ENCODE data around the gene EPC2.
"Not testable (repeated sequence)": the region's sequence is repeated elsewhere in the genome, so short reads cannot be mapped to it uniquely, and the experiment has no call there.

Gene EPC2

GRCh38 chr2:148781544-148781943 is 137.0 kb downstream of the EPC2 start:
- H3K27ac ChIP-seq (ENCODE audit: low read depth, low read length) = no peak overlapping the region
- no peaks in the 10 kb centered on the region for H3K27me3 ChIP-seq (ENCODE audit: control insufficient read depth in 1 of 2, insufficient read depth in 2 of 2, low read length in 2 of 2)
- H3K9ac ChIP-seq (ENCODE audit: low read length) = no peak overlapping the region
- H3K4me1 ChIP-seq (ENCODE audit: insufficient read depth, low read length) = no peaks in the 10 kb centered on the region
- peaks cover 31% of the 10 kb centered on the region for H3K36me3 ChIP-seq (ENCODE audit: insufficient read depth, low read length)
- no peaks in the 10 kb centered on the region for H3K9me3 ChIP-seq (ENCODE audit: low read length)
- H3K4me3 ChIP-seq (ENCODE audit: low read depth in 1 of 2, low read length in 2 of 2) = no peak overlapping the region

GRCh38 chr2:148789059-148789458 is 144.5 kb downstream of the EPC2 start:
- Histone ChIP-seq H3K4me3 (ENCODE audit: low read depth in 1 of 2, low read length in 2 of 2) (no peak overlapping the region), H3K27me3 (ENCODE audit: control insufficient read depth in 1 of 2, insufficient read depth in 2 of 2, low read length in 2 of 2) (no peaks in the 10 kb centered on the region), H3K36me3 (ENCODE audit: insufficient read depth, low read length) (peaks cover 11% of the 10 kb centered on the region), H3K27ac (ENCODE audit: low read depth, low read length) (no peak overlapping the region), H3K9ac (ENCODE audit: low read length) (no peak overlapping the region), H3K4me1 (ENCODE audit: insufficient read depth, low read length) (no peaks in the 10 kb centered on the region), H3K9me3 (ENCODE audit: low read length) (no peaks in the 10 kb centered on the region)

GRCh38 chr2:148790172-148790571 is 145.6 kb downstream of the EPC2 start:
- H3K9me3 ChIP-seq (ENCODE audit: low read length); H3K27me3 ChIP-seq (ENCODE audit: control insufficient read depth in 1 of 2, insufficient read depth in 2 of 2, low read length in 2 of 2); H3K9ac ChIP-seq (ENCODE audit: low read length); H3K27ac ChIP-seq (ENCODE audit: low read depth, low read length); H3K36me3 ChIP-seq (ENCODE audit: insufficient read depth, low read length); H3K4me3 ChIP-seq (ENCODE audit: low read depth in 1 of 2, low read length in 2 of 2); H3K4me1 ChIP-seq (ENCODE audit: insufficient read depth, low read length): not testable (repeated sequence)

- Histone ChIP-seq H3K36me3 (ENCODE audit: insufficient read depth, low read length) (no peaks in the 10 kb centered on the region), H3K27ac (ENCODE audit: low read depth, low read length) (no peak overlapping the region), H3K27me3 (ENCODE audit: control insufficient read depth in 1 of 2, insufficient read depth in 2 of 2, low read length in 2 of 2) (no peaks in the 10 kb centered on the region), H3K9me3 (ENCODE audit: low read length) (no peaks in the 10 kb centered on the region), H3K9ac (ENCODE audit: low read length) (no peak overlapping the region), H3K4me3 (ENCODE audit: low read depth in 1 of 2, low read length in 2 of 2) (no peak overlapping the region), H3K4me1 (ENCODE audit: insufficient read depth, low read length) (no peaks in the 10 kb centered on the region)
Measured at GRCh38 chr2:148794558-148794957, 150.0 kb downstream of the EPC2 start.

GRCh38 chr2:148796735-148797512 is 152.4 kb downstream of the EPC2 start:
- no peaks in the 10 kb centered on the region for H3K27me3 ChIP-seq (ENCODE audit: control insufficient read depth in 1 of 2, insufficient read depth in 2 of 2, low read length in 2 of 2)
- H3K9ac ChIP-seq (ENCODE audit: low read length) = no peak overlapping the region
- H3K27ac ChIP-seq (ENCODE audit: low read depth, low read length) = no peak overlapping the region
- no peak overlapping the region for H3K4me3 ChIP-seq (ENCODE audit: low read depth in 1 of 2, low read length in 2 of 2)
- no peaks in the 10 kb centered on the region for H3K4me1 ChIP-seq (ENCODE audit: insufficient read depth, low read length)
- H3K9me3 ChIP-seq (ENCODE audit: low read length) = no peaks in the 10 kb centered on the region
- no peaks in the 10 kb centered on the region for H3K36me3 ChIP-seq (ENCODE audit: insufficient read depth, low read length)

GRCh38 chr2:148802448-148803220 is 158.1 kb downstream of the EPC2 start:
- Histone ChIP-seq H3K36me3 (ENCODE audit: insufficient read depth, low read length) (no peaks in the 10 kb centered on the region), H3K4me1 (ENCODE audit: insufficient read depth, low read length) (no peaks in the 10 kb centered on the region), H3K4me3 (ENCODE audit: low read depth in 1 of 2, low read length in 2 of 2) (no peak overlapping the region), H3K9me3 (ENCODE audit: low read length) (no peaks in the 10 kb centered on the region), H3K9ac (ENCODE audit: low read length) (no peak overlapping the region), H3K27ac (ENCODE audit: low read depth, low read length) (no peak overlapping the region), H3K27me3 (ENCODE audit: control insufficient read depth in 1 of 2, insufficient read depth in 2 of 2, low read length in 2 of 2) (no peaks in the 10 kb centered on the region)

- Histone ChIP-seq H3K4me1 (ENCODE audit: insufficient read depth, low read length) (peaks cover 20% of the 10 kb centered on the region), H3K9me3 (ENCODE audit: low read length) (no peaks in the 10 kb centered on the region), H3K9ac (ENCODE audit: low read length) (no peak overlapping the region), H3K36me3 (ENCODE audit: insufficient read depth, low read length) (no peaks in the 10 kb centered on the region), H3K4me3 (ENCODE audit: low read depth in 1 of 2, low read length in 2 of 2) (no peak overlapping the region), H3K27ac (ENCODE audit: low read depth, low read length) (no peak overlapping the region), H3K27me3 (ENCODE audit: control insufficient read depth in 1 of 2, insufficient read depth in 2 of 2, low read length in 2 of 2) (no peaks in the 10 kb centered on the region)
Measured at GRCh38 chr2:148810081-148810480, 165.5 kb downstream of the EPC2 start.

- no peaks in the 10 kb centered on the region for H3K27me3 ChIP-seq (ENCODE audit: control insufficient read depth in 1 of 2, insufficient read depth in 2 of 2, low read length in 2 of 2)
- H3K4me1 ChIP-seq (ENCODE audit: insufficient read depth, low read length) = peaks cover 26% of the 10 kb centered on the region
- no peak overlapping the region for H3K4me3 ChIP-seq (ENCODE audit: low read depth in 1 of 2, low read length in 2 of 2)
- no peak overlapping the region for H3K27ac ChIP-seq (ENCODE audit: low read depth, low read length)
- no peaks in the 10 kb centered on the region for H3K36me3 ChIP-seq (ENCODE audit: insufficient read depth, low read length)
- no peak overlapping the region for H3K9ac ChIP-seq (ENCODE audit: low read length)
- no peaks in the 10 kb centered on the region for H3K9me3 ChIP-seq (ENCODE audit: low read length)
Measured at GRCh38 chr2:148812306-148812705, 167.8 kb downstream of the EPC2 start.

- Histone ChIP-seq H3K4me3 (ENCODE audit: low read depth in 1 of 2, low read length in 2 of 2) (no peak overlapping the region), H3K9me3 (ENCODE audit: low read length) (no peaks in the 10 kb centered on the region), H3K9ac (ENCODE audit: low read length) (no peak overlapping the region), H3K36me3 (ENCODE audit: insufficient read depth, low read length) (no peaks in the 10 kb centered on the region), H3K4me1 (ENCODE audit: insufficient read depth, low read length) (peaks cover 26% of the 10 kb centered on the region), H3K27ac (ENCODE audit: low read depth, low read length) (no peak overlapping the region), H3K27me3 (ENCODE audit: control insufficient read depth in 1 of 2, insufficient read depth in 2 of 2, low read length in 2 of 2) (no peaks in the 10 kb centered on the region)
Measured at GRCh38 chr2:148813603-148814065, 169.1 kb downstream of the EPC2 start.

- H3K36me3 ChIP-seq (ENCODE audit: insufficient read depth, low read length) = no peaks in the 10 kb centered on the region
- H3K27me3 ChIP-seq (ENCODE audit: control insufficient read depth in 1 of 2, insufficient read depth in 2 of 2, low read length in 2 of 2) = no peaks in the 10 kb centered on the region
- peaks cover 26% of the 10 kb centered on the region for H3K4me1 ChIP-seq (ENCODE audit: insufficient read depth, low read length)
- H3K27ac ChIP-seq (ENCODE audit: low read depth, low read length) = peak overlapping the region; percentile 35
- H3K9ac ChIP-seq (ENCODE audit: low read length) = no peak overlapping the region
- peak overlapping the region in 1 of 2 donors; percentile 20 for H3K4me3 ChIP-seq (ENCODE audit: low read depth in 1 of 2, low read length in 2 of 2)
- H3K9me3 ChIP-seq (ENCODE audit: low read length) = no peaks in the 10 kb centered on the region
Measured at GRCh38 chr2:148814143-148814859, 169.8 kb downstream of the EPC2 start.

- Histone ChIP-seq H3K36me3 (ENCODE audit: insufficient read depth, low read length) (no peaks in the 10 kb centered on the region), H3K27me3 (ENCODE audit: control insufficient read depth in 1 of 2, insufficient read depth in 2 of 2, low read length in 2 of 2) (no peaks in the 10 kb centered on the region), H3K9me3 (ENCODE audit: low read length) (no peaks in the 10 kb centered on the region), H3K9ac (ENCODE audit: low read length) (no peak overlapping the region), H3K4me3 (ENCODE audit: low read depth in 1 of 2, low read length in 2 of 2) (peak overlapping the region in 1 of 2 donors; percentile 20), H3K27ac (ENCODE audit: low read depth, low read length) (peak overlapping the region; percentile 35), H3K4me1 (ENCODE audit: insufficient read depth, low read length) (peaks cover 26% of the 10 kb centered on the region)
Measured at GRCh38 chr2:148814860-148815419, 170.4 kb downstream of the EPC2 start.
